ENCODE measurements around the gene PCBP2.

Gene PCBP2

GRCh38 chr12:53504004-53504920, 52.4 kb downstream of the PCBP2 start:
- Histone ChIP-seq H2BK12ac (ENCODE audit: low read length) (no peak overlapping the region), H3K4me3 (ENCODE audit: low read depth, low read length) (no peak overlapping the region), H3K4ac (ENCODE audit: low read depth, low read length) (no peak overlapping the region), H3K23ac (ENCODE audit: low read length) (no peak overlapping the region), H3K27ac (ENCODE audit: low read depth, low read length) (no peak overlapping the region), H3K9me3 (ENCODE audit: insufficient read depth, low read depth, low read length) (peaks cover 5% of the 10 kb centered on the region), H2BK5ac (ENCODE audit: low read depth, low read length, poor library complexity) (no peak overlapping the region), H3K79me2 (ENCODE audit: control insufficient read depth, insufficient read depth, low read length, poor library complexity) (peaks cover 8% of the 10 kb centered on the region), H2AK5ac (ENCODE audit: low read length) (no peak overlapping the region), H3K9ac (ENCODE audit: low read length) (no peak overlapping the region), H3K14ac (ENCODE audit: low read length) (no peak overlapping the region), H3K18ac (ENCODE audit: low read length) (no peak overlapping the region), H4K91ac (ENCODE audit: low read depth, low read length) (no peak overlapping the region), H4K12ac (ENCODE audit: low read depth, low read length) (no peak overlapping the region), H3K4me2 (ENCODE audit: low read length) (no peak overlapping the region), H2BK120ac (ENCODE audit: insufficient read depth, low read length, poor library complexity) (no peak overlapping the region), H4K8ac (ENCODE audit: low read depth, low read length) (no peak overlapping the region), H3K79me1 (ENCODE audit: low read length) (peaks cover 19% of the 10 kb centered on the region), H3K4me1 (ENCODE audit: control insufficient read depth in 1 of 2, insufficient read depth in 2 of 2, low read length in 2 of 2) (peaks cover 14 to 17% of the 10 kb centered on the region in 2 experiments), H2AFZ (ENCODE audit: insufficient read depth, low read length, poor library complexity) (no peak overlapping the region), H3K27me3 (ENCODE audit: insufficient read depth, low read length) (no peaks in the 10 kb centered on the region), H3K36me3 (ENCODE audit: control insufficient read depth in 1 of 2, insufficient read depth in 2 of 2, low read length in 2 of 2) (peaks cover 37 to 47% of the 10 kb centered on the region in 2 experiments)
- no CpG with 5 or more reads among the region's 14 CpGs for WGBS (ENCODE audit: extremely low coverage, insufficient coverage, insufficient read length)
- DNase-seq: no peak

- H3K4me2 ChIP-seq (ENCODE audit: low read length): no peak overlapping the region
- H4K8ac ChIP-seq (ENCODE audit: low read depth, low read length): no peak overlapping the region
- peaks cover 15% of the 10 kb centered on the region for H3K79me1 ChIP-seq (ENCODE audit: low read length)
- H2BK120ac ChIP-seq (ENCODE audit: insufficient read depth, low read length, poor library complexity): no peak overlapping the region
- no peak overlapping the region for H3K4me3 ChIP-seq (ENCODE audit: low read depth, low read length)
- WGBS (ENCODE audit: extremely low coverage, insufficient coverage, insufficient read length): no CpG with 5 or more reads among the region's 10 CpGs
- no peak overlapping the region for H4K91ac ChIP-seq (ENCODE audit: low read depth, low read length)
- H2AFZ ChIP-seq (ENCODE audit: insufficient read depth, low read length, poor library complexity): no peak overlapping the region
- DNase-seq: no peak
- H3K79me2 ChIP-seq (ENCODE audit: control insufficient read depth, insufficient read depth, low read length, poor library complexity): peaks cover 8% of the 10 kb centered on the region
- no peak overlapping the region for H3K9ac ChIP-seq (ENCODE audit: low read length)
- no peak overlapping the region for H4K12ac ChIP-seq (ENCODE audit: low read depth, low read length)
- H3K4me1 ChIP-seq (ENCODE audit: control insufficient read depth in 1 of 2, insufficient read depth in 2 of 2, low read length in 2 of 2): peaks cover 11 to 12% of the 10 kb centered on the region in 2 experiments
- H3K23ac ChIP-seq (ENCODE audit: low read length): no peak overlapping the region
- no peak overlapping the region for H3K14ac ChIP-seq (ENCODE audit: low read length)
- H3K18ac ChIP-seq (ENCODE audit: low read length): no peak overlapping the region
- H3K27ac ChIP-seq (ENCODE audit: low read depth, low read length): no peak overlapping the region
- peaks cover 37 to 47% of the 10 kb centered on the region in 2 experiments for H3K36me3 ChIP-seq (ENCODE audit: control insufficient read depth in 1 of 2, insufficient read depth in 2 of 2, low read length in 2 of 2)
- H3K9me3 ChIP-seq (ENCODE audit: insufficient read depth, low read depth, low read length): peaks cover 5% of the 10 kb centered on the region
- H3K27me3 ChIP-seq (ENCODE audit: insufficient read depth, low read length): no peaks in the 10 kb centered on the region
- no peak overlapping the region for H2BK5ac ChIP-seq (ENCODE audit: low read depth, low read length, poor library complexity)
- H2AK5ac ChIP-seq (ENCODE audit: low read length): no peak overlapping the region
- H3K4ac ChIP-seq (ENCODE audit: low read depth, low read length): no peak overlapping the region
- H2BK12ac ChIP-seq (ENCODE audit: low read length): no peak overlapping the region
These were observed 53.2 kb downstream of the PCBP2 start for GRCh38 chr12:53505086-53505485.

- peaks cover 5% of the 10 kb centered on the region for H3K9me3 ChIP-seq (ENCODE audit: insufficient read depth, low read depth, low read length)
- H3K79me1 ChIP-seq (ENCODE audit: low read length): peaks cover 11% of the 10 kb centered on the region
- no CpG with 5 or more reads among the region's 19 CpGs for WGBS (ENCODE audit: extremely low coverage, insufficient coverage, insufficient read length)
- H2BK120ac ChIP-seq (ENCODE audit: insufficient read depth, low read length, poor library complexity): no peak overlapping the region
- no peak overlapping the region for H2BK5ac ChIP-seq (ENCODE audit: low read depth, low read length, poor library complexity)
- H2AK5ac ChIP-seq (ENCODE audit: low read length): no peak overlapping the region
- no peak overlapping the region for H4K8ac ChIP-seq (ENCODE audit: low read depth, low read length)
- H3K23ac ChIP-seq (ENCODE audit: low read length): no peak overlapping the region
- peaks cover 37 to 53% of the 10 kb centered on the region in 2 experiments for H3K36me3 ChIP-seq (ENCODE audit: control insufficient read depth in 1 of 2, insufficient read depth in 2 of 2, low read length in 2 of 2)
- H4K91ac ChIP-seq (ENCODE audit: low read depth, low read length): no peak overlapping the region
- no peak overlapping the region for H2BK12ac ChIP-seq (ENCODE audit: low read length)
- peaks cover 8% of the 10 kb centered on the region for H3K79me2 ChIP-seq (ENCODE audit: control insufficient read depth, insufficient read depth, low read length, poor library complexity)
- H2AFZ ChIP-seq (ENCODE audit: insufficient read depth, low read length, poor library complexity): no peak overlapping the region
- H3K27me3 ChIP-seq (ENCODE audit: insufficient read depth, low read length): no peaks in the 10 kb centered on the region
- no peak overlapping the region for H3K4me3 ChIP-seq (ENCODE audit: low read depth, low read length)
- H3K27ac ChIP-seq (ENCODE audit: low read depth, low read length): no peak overlapping the region
- H3K4me1 ChIP-seq (ENCODE audit: control insufficient read depth in 1 of 2, insufficient read depth in 2 of 2, low read length in 2 of 2): peaks cover 8% of the 10 kb centered on the region in 2 experiments
- H4K12ac ChIP-seq (ENCODE audit: low read depth, low read length): no peak overlapping the region
- DNase-seq: no peak
- H3K4me2 ChIP-seq (ENCODE audit: low read length): no peak overlapping the region
- no peak overlapping the region for H3K18ac ChIP-seq (ENCODE audit: low read length)
- H3K4ac ChIP-seq (ENCODE audit: low read depth, low read length): no peak overlapping the region
- H3K9ac ChIP-seq (ENCODE audit: low read length): no peak overlapping the region
- H3K14ac ChIP-seq (ENCODE audit: low read length): no peak overlapping the region
These were observed 53.9 kb downstream of the PCBP2 start for GRCh38 chr12:53505555-53506449.

GRCh38 chr12:53506450-53506785, 54.5 kb downstream of the PCBP2 start:
- H3K79me2 ChIP-seq (ENCODE audit: control insufficient read depth, insufficient read depth, low read length, poor library complexity): peaks cover 6% of the 10 kb centered on the region
- no CpG with 5 or more reads among the region's 2 CpGs for WGBS (ENCODE audit: extremely low coverage, insufficient coverage, insufficient read length)

More at GRCh38 chr12:53506450-53506785, 54.5 kb downstream of the PCBP2 start:
- no peak for DNase-seq
- Histone ChIP-seq H3K4me3 (ENCODE audit: low read depth, low read length) (no peak overlapping the region), H4K91ac (ENCODE audit: low read depth, low read length) (no peak overlapping the region), H3K18ac (ENCODE audit: low read length) (no peak overlapping the region), H3K27ac (ENCODE audit: low read depth, low read length) (no peak overlapping the region), H4K12ac (ENCODE audit: low read depth, low read length) (no peak overlapping the region), H3K79me1 (ENCODE audit: low read length) (peaks cover 5% of the 10 kb centered on the region), H3K9me3 (ENCODE audit: insufficient read depth, low read depth, low read length) (peaks cover 5% of the 10 kb centered on the region), H2AK5ac (ENCODE audit: low read length) (no peak overlapping the region), H3K4me2 (ENCODE audit: low read length) (no peak overlapping the region), H2BK120ac (ENCODE audit: insufficient read depth, low read length, poor library complexity) (no peak overlapping the region), H3K27me3 (ENCODE audit: insufficient read depth, low read length) (no peaks in the 10 kb centered on the region), H3K4me1 (ENCODE audit: control insufficient read depth in 1 of 2, insufficient read depth in 2 of 2, low read length in 2 of 2) (peaks cover 8% of the 10 kb centered on the region in 2 experiments), H3K36me3 (ENCODE audit: control insufficient read depth in 1 of 2, insufficient read depth in 2 of 2, low read length in 2 of 2) (peaks cover 37 to 54% of the 10 kb centered on the region in 2 experiments), H2BK12ac (ENCODE audit: low read length) (no peak overlapping the region), H2BK5ac (ENCODE audit: low read depth, low read length, poor library complexity) (no peak overlapping the region), H2AFZ (ENCODE audit: insufficient read depth, low read length, poor library complexity) (no peak overlapping the region), H3K4ac (ENCODE audit: low read depth, low read length) (no peak overlapping the region), H3K14ac (ENCODE audit: low read length) (no peak overlapping the region), H3K23ac (ENCODE audit: low read length) (no peak overlapping the region), H4K8ac (ENCODE audit: low read depth, low read length) (no peak overlapping the region), H3K9ac (ENCODE audit: low read length) (no peak overlapping the region)

Data from trophoblast cell (in vitro differentiated cells and primary cell).